Urinary bladder (tissue), 4 donors: ENCODE results near the gene CALCA. TPM values are rescaled to one million over a fixed set of nuclear protein-coding genes. Genes with fewer than 3 reads are reported as not detected.

Experiments
- DNase-seq: peaks from one replicate; pipeline ENCODE4 v3.0.0-alpha.2; 2015; ENCODE audit errors: extremely low spot score
- H3K27ac ChIP-seq: one replicate; pipeline ENCODE4 v1.5.1; 2013; ENCODE audit warnings: low read depth, mild to moderate bottlenecking, moderate library complexity
- H3K36me3 ChIP-seq: one replicate; pipeline ENCODE4 v1.6.1; 2013; ENCODE audit warnings: mild to moderate bottlenecking, moderate library complexity; ENCODE audit not compliant: insufficient read depth
- H3K4me1 ChIP-seq: one replicate; pipeline ENCODE4 v1.6.1; 2013; ENCODE audit warnings: mild to moderate bottlenecking, moderate library complexity; ENCODE audit not compliant: insufficient read depth
- H3K4me3 ChIP-seq: one replicate; pipeline ENCODE4 v1.5.1; 2013; ENCODE audit warnings: low read depth, low read length
- WGBS: extraction: QIAGEN DNeasy Blood & Tissue Kit; methylation state at CpG from one replicate; pipeline ENCODE4 v1.1.7; 2013; 5-methylcytosine and 5-hydroxymethylcytosine counted together
- polyA plus RNA-seq: library from polyadenylated mRNA; stranded (reverse); fragments of 200-250 nt; gene quantifications from one replicate; pipeline ENCODE4 v1.2.3, GENCODE V29; 2013
- total RNA-seq: library from RNA; depleted of rRNA; stranded (reverse); fragments of >200 nt; gene quantifications from one replicate; pipeline ENCODE4 v1.2.3, GENCODE V29; 2014
- donor health status: healthy with polysubstance abuse.
- donor health status: healthy.

Gene CALCA
- total and polyA plus RNA-seq, 2 donors, result 0.20 TPM; not detected in 1

DNA sequence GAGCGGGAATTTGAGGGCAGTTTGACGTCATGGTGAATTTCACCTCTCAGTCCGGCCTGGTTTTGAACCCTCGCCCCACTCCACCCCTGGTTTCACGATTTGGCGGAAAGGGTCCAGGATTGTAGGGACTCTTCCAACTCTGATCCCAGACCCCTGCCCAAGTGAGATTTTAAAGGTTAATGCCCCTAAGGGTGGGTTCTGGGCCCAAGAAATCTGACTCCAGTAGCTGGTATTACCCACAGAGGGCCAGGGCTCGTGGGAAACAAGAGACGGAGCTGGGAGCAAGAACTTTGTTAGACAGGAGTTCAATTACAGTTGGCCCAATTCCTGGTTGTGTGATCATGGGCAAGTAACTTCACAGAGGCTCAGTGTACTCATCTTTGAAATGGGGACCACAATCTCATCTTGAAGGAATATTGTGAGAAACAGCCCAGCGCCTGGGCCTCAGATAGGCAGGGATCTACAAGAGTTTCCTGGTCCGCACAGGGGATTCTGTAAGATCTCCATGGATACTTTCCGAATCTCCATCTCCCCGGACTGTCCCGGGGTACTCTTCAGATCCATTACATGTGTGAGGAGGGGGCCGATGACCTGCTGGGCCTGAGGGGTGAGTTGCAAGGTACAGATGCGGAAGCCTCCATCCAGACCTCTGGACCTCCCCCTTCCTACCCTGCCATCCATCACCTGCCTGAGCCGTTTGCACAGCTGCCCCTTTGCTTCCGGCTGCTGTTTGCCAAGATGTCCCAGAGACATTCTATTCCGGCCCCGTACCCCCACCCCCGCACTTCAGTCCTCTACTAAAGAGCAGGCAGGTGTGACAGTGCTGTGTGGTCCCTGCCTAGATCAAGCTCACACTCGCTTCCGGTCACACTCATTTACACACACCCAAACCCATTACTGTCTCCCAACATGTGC is 687 bp upstream of the CALCA start:
- WGBS, result 13% methylated on average over 22 of the region's 22 CpGs
- no peak overlapping the region for H3K27ac ChIP-seq
- no peaks in the 10 kb centered on the region for H3K36me3 ChIP-seq
- no peak for DNase-seq
- H3K4me3 ChIP-seq, result no peak overlapping the region
- no peaks in the 10 kb centered on the region for H3K4me1 ChIP-seq

GRCh38 chr11:14969901-14970323 is 2.2 kb downstream of the CALCA start:
- H3K4me3 ChIP-seq, result no peak overlapping the region
- H3K36me3 ChIP-seq, result no peaks in the 10 kb centered on the region
- H3K4me1 ChIP-seq, result no peaks in the 10 kb centered on the region
- 12% methylated on average over 7 of the region's 7 CpGs for WGBS
- H3K27ac ChIP-seq, result no peak overlapping the region
- DNase-seq, result no peak

GRCh38 chr11:14967581-14968243 is 4.4 kb downstream of the CALCA start:
- WGBS, result 73% methylated on average over 5 of the region's 5 CpGs

GRCh38 chr11:14956111-14956510 is 16.0 kb downstream of the CALCA start:
- no peaks in the 10 kb centered on the region for H3K36me3 ChIP-seq
- no peak overlapping the region for H3K27ac ChIP-seq
- DNase-seq, result no peak
- H3K4me3 ChIP-seq, result no peak overlapping the region
- H3K4me1 ChIP-seq, result no peaks in the 10 kb centered on the region
- 81% methylated on average over 2 of the region's 2 CpGs for WGBS

More at GRCh38 chr11:14967581-14968243, 4.4 kb downstream of the CALCA start:
- Histone ChIP-seq H3K27ac (no peak overlapping the region), H3K4me3 (no peak overlapping the region), H3K4me1 (no peaks in the 10 kb centered on the region), H3K36me3 (no peaks in the 10 kb centered on the region)
- DNase-seq, result no peak

GRCh38 chr11:14954581-14954980 is 17.6 kb downstream of the CALCA start:
- no peaks in the 10 kb centered on the region for H3K36me3 ChIP-seq
- no peaks in the 10 kb centered on the region for H3K4me1 ChIP-seq
- DNase-seq, result no peak
- no peak overlapping the region for H3K27ac ChIP-seq
- no peak overlapping the region for H3K4me3 ChIP-seq

GRCh38 chr11:14953904-14954303 is 18.2 kb downstream of the CALCA start:
- no peaks in the 10 kb centered on the region for H3K4me1 ChIP-seq
- no peak for DNase-seq
- no peak overlapping the region for H3K4me3 ChIP-seq
- H3K27ac ChIP-seq, result no peak overlapping the region
- no peaks in the 10 kb centered on the region for H3K36me3 ChIP-seq

- no peaks in the 10 kb centered on the region for H3K36me3 ChIP-seq
- H3K4me3 ChIP-seq, result no peak overlapping the region
- no peak for DNase-seq
- 66% methylated on average over 4 of the region's 4 CpGs for WGBS
- no peaks in the 10 kb centered on the region for H3K4me1 ChIP-seq
- H3K27ac ChIP-seq, result no peak overlapping the region
Observed at GRCh38 chr11:14949437-14950147, 22.6 kb downstream of the CALCA start.

- Histone ChIP-seq H3K4me3 (no peak overlapping the region), H3K4me1 (no peaks in the 10 kb centered on the region), H3K36me3 (no peaks in the 10 kb centered on the region), H3K27ac (no peak overlapping the region)
- 56% methylated on average over 3 of the region's 3 CpGs for WGBS
- no peak for DNase-seq
Observed at GRCh38 chr11:14942745-14943144, 29.4 kb downstream of the CALCA start.

GRCh38 chr11:14938936-14939335 is 33.2 kb downstream of the CALCA start:
- H3K36me3 ChIP-seq, result no peaks in the 10 kb centered on the region
- 35% methylated on average over 1 of the region's 1 CpG for WGBS
- H3K4me3 ChIP-seq, result no peak overlapping the region
- DNase-seq, result no peak
- H3K4me1 ChIP-seq, result no peaks in the 10 kb centered on the region
- no peak overlapping the region for H3K27ac ChIP-seq

DNA sequence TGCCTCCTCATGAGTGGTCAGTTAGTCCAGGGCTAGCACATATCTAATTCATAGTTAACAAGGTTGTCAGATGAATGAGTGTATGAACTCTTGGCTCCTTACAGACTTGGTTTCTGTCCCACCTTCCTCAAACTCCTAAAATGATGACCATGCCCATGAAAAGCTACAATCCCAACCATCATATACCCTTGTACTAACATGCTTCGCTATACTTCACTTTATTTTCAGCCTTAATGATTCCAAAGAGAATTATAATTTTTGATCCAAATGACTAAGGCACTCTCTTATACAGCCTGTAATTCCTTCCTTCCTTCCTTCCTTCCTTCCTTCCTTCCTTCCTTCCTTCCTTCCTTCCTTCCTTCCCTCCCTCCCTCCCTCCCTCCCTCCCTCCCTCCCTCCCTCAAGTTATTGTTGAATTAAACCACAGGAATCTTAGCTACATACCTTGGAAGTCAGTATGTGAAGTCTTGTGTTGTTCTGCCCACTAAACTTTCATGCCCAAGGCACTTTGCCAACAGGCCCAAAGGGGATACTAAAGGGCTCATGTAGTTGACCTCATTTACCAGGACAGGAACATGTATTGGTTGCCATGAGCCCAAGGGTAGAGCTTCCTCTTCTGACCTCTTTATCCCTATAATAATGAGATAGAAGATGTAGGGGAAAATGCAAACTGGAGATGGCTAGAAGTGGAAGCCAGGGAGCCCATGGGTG is 37.4 kb downstream of the CALCA start:
- DNase-seq, result no peak
- WGBS, result 52% methylated on average over 1 of the region's 1 CpG
- no peaks in the 10 kb centered on the region for H3K36me3 ChIP-seq
- H3K4me3 ChIP-seq, result no peak overlapping the region
- H3K4me1 ChIP-seq, result no peaks in the 10 kb centered on the region
- H3K27ac ChIP-seq, result no peak overlapping the region

DNA sequence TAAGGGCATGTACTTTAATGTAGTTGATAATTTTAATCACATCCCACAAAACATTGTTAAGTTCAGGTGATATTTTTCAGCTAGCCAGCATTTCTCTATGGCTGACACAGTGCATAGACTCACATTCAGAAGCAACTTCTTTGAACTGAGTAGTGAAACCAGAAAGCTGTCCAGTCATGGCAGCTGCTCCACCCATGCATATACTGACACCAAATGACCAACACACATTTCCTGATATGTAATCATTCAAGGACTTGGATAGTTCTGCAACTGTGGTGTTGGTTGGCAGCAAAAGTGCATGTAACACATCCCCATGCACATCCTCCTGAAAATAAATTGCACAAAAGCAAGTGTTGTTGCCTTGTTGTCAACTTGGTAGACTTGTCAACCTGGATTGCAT is 39.7 kb downstream of the CALCA start:
- Histone ChIP-seq H3K27ac (no peak overlapping the region), H3K36me3 (no peaks in the 10 kb centered on the region), H3K4me3 (no peak overlapping the region), H3K4me1 (no peaks in the 10 kb centered on the region)
- DNase-seq, result no peak

- H3K36me3 ChIP-seq, result no peaks in the 10 kb centered on the region
- H3K27ac ChIP-seq, result no peak overlapping the region
- no peak for DNase-seq
- H3K4me3 ChIP-seq, result no peak overlapping the region
- no peaks in the 10 kb centered on the region for H3K4me1 ChIP-seq
- WGBS, result 59% methylated on average over 2 of the region's 2 CpGs
Observed at GRCh38 chr11:14930369-14930768, 41.8 kb downstream of the CALCA start.

- no peak overlapping the region for H3K27ac ChIP-seq
- no peaks in the 10 kb centered on the region for H3K4me1 ChIP-seq
- H3K36me3 ChIP-seq, result no peaks in the 10 kb centered on the region
- DNase-seq, result no peak
- no peak overlapping the region for H3K4me3 ChIP-seq
Observed at GRCh38 chr11:14927146-14927545, 45.0 kb downstream of the CALCA start.
